HG02840 (cell line): Measurements from ENCODE around the gene CCDC174.
"Not testable (repeated sequence)": the region's sequence is repeated elsewhere in the genome, so short reads cannot be mapped to it uniquely, and the experiment has no call there.

Experiments used
- ATAC-seq: cut with Tn5 transposase; IDR thresholded peaks from one replicate; pipeline ENCODE4 v1.9.1; 2021; ENCODE audit warnings: mild to moderate bottlenecking, moderate library complexity, moderate number of reproducible peaks; ENCODE audit not compliant: unreplicated experiment, low FRiP score

CCDC174 gene

GRCh38 chr3:14647976-14648955, 3.3 kb upstream of the CCDC174 start:
- ATAC-seq = no peak

DNA sequence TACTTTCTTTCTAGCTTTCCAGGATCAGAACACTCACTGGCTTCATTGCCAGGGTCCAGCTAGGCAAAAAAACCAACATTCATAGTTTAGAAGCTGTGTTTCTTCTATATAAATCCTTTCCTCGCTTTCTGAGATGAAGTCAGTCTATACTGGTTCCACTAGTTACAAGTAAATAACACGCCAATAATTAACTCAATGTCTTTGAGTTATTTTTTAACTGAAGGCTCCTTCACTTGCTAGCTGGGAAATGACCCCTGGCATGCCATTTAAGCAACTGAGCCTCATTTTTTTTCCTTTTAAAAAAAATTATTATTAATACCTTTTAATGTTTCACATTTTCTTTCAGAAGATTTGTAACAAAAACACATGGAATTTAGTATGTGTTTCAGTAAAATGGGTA, 2.1 kb upstream of the CCDC174 start:
- no peak for ATAC-seq

GRCh38 chr3:14650193-14650592, 1.4 kb upstream of the CCDC174 start:
- no peak for ATAC-seq

GRCh38 chr3:14652360-14652907, 872 bp downstream of the CCDC174 start:
- ATAC-seq = not testable (repeated sequence)

GRCh38 chr3:14657579-14657978, 6.0 kb downstream of the CCDC174 start:
- no peak for ATAC-seq

DNA sequence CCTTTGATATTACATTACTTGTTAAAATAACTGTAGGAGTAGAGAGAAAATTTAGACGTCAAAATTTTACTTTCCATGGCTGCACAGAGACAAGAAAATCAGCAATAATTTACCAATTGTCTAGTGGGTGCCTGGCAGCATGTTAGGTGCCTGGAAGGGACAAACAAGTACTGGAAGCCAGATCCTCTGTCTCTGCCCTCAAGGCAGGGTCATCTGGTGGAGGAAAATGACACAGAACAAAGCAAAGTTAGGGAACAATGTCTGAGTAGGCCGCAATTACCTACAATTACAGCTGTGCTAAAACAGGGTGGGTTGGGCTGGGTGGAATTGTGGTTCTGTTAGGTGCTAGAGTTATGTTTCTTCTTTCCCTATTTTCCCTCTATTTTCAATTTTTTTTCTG, 7.4 kb downstream of the CCDC174 start:
- no peak for ATAC-seq

DNA sequence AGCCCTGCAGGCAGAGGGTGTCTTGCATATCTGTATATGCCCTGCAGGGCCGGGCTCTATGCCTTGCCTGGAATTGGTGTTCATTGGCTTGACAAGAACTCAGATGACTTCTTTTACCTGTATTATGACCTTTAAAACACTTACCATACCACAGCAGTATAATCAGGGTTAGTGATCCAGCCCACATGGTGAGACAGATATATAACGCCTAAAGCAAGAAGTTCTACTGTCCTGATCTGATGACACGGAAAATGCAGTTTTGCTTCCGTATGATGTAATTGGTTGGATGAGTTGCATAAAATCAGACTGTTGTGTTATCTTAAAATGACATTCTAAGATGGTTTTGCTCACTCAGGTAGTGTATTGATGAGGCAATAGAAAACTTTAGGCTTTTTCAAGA, 9.4 kb downstream of the CCDC174 start:
- ATAC-seq = no peak

GRCh38 chr3:14663396-14664135, 12.0 kb downstream of the CCDC174 start:
- ATAC-seq = no peak

GRCh38 chr3:14664170-14664569, 12.6 kb downstream of the CCDC174 start:
- ATAC-seq = no peak

DNA sequence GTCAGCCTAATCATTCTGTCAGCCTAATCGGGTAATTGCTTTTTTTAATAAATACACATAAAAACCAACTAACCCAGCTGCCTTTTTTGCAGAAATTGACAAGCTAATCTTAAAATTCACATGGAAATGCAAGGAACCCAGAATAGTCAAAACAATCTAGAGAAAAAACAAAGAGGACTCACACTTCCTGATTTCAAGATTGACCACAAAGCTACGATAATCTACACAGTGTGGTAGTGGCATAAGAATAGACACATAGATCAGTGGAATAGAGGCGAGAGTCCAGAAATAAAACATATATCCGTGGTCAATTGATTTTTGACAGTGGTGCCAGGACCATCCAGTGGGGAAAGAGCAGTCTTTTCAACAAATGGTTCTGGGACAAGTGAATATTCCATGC, 21.0 kb downstream of the CCDC174 start:
- no peak for ATAC-seq

- ATAC-seq = no peak
Observed at GRCh38 chr3:14674841-14675240, 23.3 kb downstream of the CCDC174 start, which contains the start of gene C3orf20. TSS of gene C3orf20 (plus strand) at chr3:14675141. CDS start at chr3:14682714, 7,573 bp downstream.

GRCh38 chr3:14676881-14677280, 25.3 kb downstream of the CCDC174 start:
- no peak for ATAC-seq

DNA sequence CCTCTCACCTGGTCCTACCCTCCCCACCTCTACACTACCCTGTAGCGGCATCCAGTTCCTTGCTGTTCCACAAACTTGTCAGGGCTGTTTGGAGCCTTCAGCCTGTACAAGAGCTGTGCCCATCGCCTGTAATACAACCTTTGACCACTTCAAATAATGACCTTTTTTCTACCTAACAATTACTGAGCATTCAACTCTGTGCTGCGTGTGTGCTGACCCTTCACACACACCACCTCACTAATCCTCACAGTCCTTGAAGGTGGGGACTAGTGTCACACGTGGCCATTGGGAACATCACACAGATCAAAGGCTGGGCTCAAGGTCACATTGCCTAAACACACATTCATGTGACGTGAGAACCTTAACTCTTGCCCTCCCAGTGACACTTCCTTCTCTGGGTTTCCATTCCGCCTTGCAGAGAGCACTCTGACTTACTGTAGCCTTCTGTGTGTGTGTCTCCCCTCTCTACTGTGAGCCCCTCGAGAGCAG, 26.5 kb downstream of the CCDC174 start:
- no peak for ATAC-seq

- ATAC-seq = no peak
Observed at GRCh38 chr3:14680115-14680514, 28.6 kb downstream of the CCDC174 start.

- no peak for ATAC-seq
Observed at GRCh38 chr3:14680716-14681115, 29.2 kb downstream of the CCDC174 start.

- no peak for ATAC-seq
Observed at GRCh38 chr3:14684447-14684846, 32.9 kb downstream of the CCDC174 start.

GRCh38 chr3:14685179-14685578, 33.6 kb downstream of the CCDC174 start:
- ATAC-seq = no peak

DNA sequence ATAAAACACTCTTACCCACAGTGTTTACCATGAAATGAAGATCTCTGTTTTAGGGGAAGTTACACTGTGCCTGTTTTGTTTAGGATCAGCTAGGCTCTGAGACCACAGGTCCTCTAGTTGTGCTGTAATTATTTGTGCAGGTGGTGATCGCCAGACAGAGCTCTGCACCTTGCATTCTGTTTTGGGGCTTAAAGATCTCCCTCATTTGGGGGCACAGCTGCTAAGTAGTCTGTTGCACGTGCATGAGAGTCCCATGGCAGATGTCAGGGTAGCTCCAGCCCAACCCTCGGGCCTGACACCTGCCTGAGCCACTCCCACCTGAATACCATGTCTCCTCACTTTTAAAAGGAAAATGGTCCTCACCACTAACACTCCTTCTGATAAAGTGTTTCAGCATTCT, 35.8 kb downstream of the CCDC174 start:
- no peak for ATAC-seq

DNA sequence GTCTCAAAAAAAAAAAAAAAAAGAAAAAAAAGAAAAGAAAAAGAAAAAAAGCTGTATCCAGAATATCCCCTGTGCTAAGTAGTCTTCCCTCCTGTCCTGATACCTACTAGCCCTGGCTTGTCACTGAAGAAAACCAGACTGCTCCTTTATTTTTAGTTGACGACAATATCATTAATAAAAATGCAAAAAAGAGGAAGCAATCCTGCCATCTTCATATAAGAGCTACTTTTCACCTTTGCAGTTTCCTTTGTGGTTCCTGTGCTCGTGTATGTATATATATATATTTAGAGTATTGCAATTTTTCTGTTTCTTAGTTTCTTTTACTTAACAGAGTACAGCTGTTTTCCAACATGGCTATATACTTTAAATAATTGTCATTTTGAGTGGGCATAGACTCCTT, 37.0 kb downstream of the CCDC174 start:
- ATAC-seq = no peak

- no peak for ATAC-seq
Observed at GRCh38 chr3:14689247-14689980, 37.9 kb downstream of the CCDC174 start.
